ENCODE measurements around the gene C9orf43. TPM values are rescaled to one million over a fixed set of nuclear protein-coding genes. Genes with fewer than 3 reads are reported as not detected.

The C9orf43 gene
- 0.08 and 0.87 TPM in 2 replicates for total RNA-seq

GRCh38 chr9:113410207-113410864 lies at the start of gene C9orf43, which contains the start of gene POLE3:
Gene C9orf43 (plus strand): TSS chr9:113410747. CDS start chr9:113413494, 2,747 bp downstream.
Gene POLE3 (minus strand): TSS chr9:113410675. CDS start chr9:113410293, 382 bp downstream.

GRCh38 chr9:113376634-113377567 lies 33.6 kb upstream of the C9orf43 start, which contains the start of gene HDHD3:
Gene HDHD3 (minus strand): TSS chr9:113376986. CDS start chr9:113374354, 2,632 bp downstream.

GRCh38 chr9:113401027-113401792 lies 9.3 kb upstream of the C9orf43 start, which contains the start of gene ALAD:
Gene ALAD (minus strand): TSS chr9:113401284. CDS start chr9:113393559, 7,725 bp downstream.

GRCh38 chr9:113463418-113464285 lies 53.1 kb downstream of the C9orf43 start, which contains the start of gene RGS3:
Gene RGS3 (plus strand): TSS chr9:113463727. CDS start chr9:113463803, 76 bp downstream.

Other genes with a start within 250 kb of the C9orf43 start
- 11.0 and 12.0 TPM in 2 replicates for gene FKBP15, start 189.5 kb upstream of the C9orf43 start, total RNA-seq
- gene SLC31A1, start 189.2 kb upstream of the C9orf43 start, total RNA-seq, result 16.1 and 20.4 TPM in 2 replicates
- gene CDC26, start 135.2 kb upstream of the C9orf43 start, total RNA-seq, result 20.8 and 49.2 TPM in 2 replicates
- 26.9 and 38.5 TPM in 2 replicates for gene PRPF4, start 135.1 kb upstream of the C9orf43 start, total RNA-seq
- gene RNF183, start 107.4 kb upstream of the C9orf43 start, total RNA-seq, result not detected in 2 replicates
- gene WDR31, start 70.5 kb upstream of the C9orf43 start, total RNA-seq, result 0.27 and 0.86 TPM in 2 replicates
- gene BSPRY, start 61.2 kb upstream of the C9orf43 start, total RNA-seq, result not detected in 2 replicates
- 15.6 and 21.6 TPM in 2 replicates for gene HDHD3, start 33.8 kb upstream of the C9orf43 start, total RNA-seq
- 3.0 and 4.6 TPM in 2 replicates for gene ALAD, start 9.5 kb upstream of the C9orf43 start, total RNA-seq
- gene POLE3, start 72 bp upstream of the C9orf43 start, total RNA-seq, result 41.5 and 70.5 TPM in 2 replicates
- gene RGS3, start 53.0 kb downstream of the C9orf43 start, total RNA-seq, result 36.2 and 42.6 TPM in 2 replicates